K562 (cell line): ENCODE results near the gene NCKAP1. TPM values are rescaled to one million over a fixed set of nuclear protein-coding genes. Genes with fewer than 3 reads are reported as not detected.

ENCODE experiments used
- ATAC-seq: fragments of 200-7000 bp; cut with Tn5 transposase; 3 replicates; pipeline ENCODE4 v1.9.1; 2020; ENCODE audit warnings: moderate library complexity
- BruUV-seq: library from RNA; stranded (reverse); fragments of 400-500 nt; replicated peaks from 2 replicates; lab custom pipeline; 2021; lab: Mats Ljungman, UMichigan
- CTCF ChIA-PET: fragments of 300-600 bp; formaldehyde crosslinking; extraction: SDS; loops from one replicate; lab custom pipeline; 2021; ENCODE audit warnings: low intra/inter-chr PET ratio; lab: Yijun Ruan, JAX
- POLR2A ChIA-PET: fragments of 300-600, 350-650 bp; sonication (Branson Sonifier 250); formaldehyde crosslinking; extraction: SDS; loops from one replicate; lab custom pipeline; 2021; ENCODE audit warnings: antibody characterized with exemption, inconsistent platforms; lab: Yijun Ruan, JAX
- DNase-seq, 4 experiments: peaks; one replicate each; pipeline versions ENCODE4 v3.0.0 to v3.0.0-alpha.2; 2011 to 2018; ENCODE audit warnings: low spot score in 3 of 4, mixed read lengths in 3 of 4; ENCODE audit errors: extremely low read depth in 1 of 4
- FAIRE-seq: peaks from 2 replicates; lab custom pipeline; 2011; peaks lifted over from hg19 to GRCh38; lab: Jason Lieb, UNC
- H2AFZ ChIP-seq: 2 replicates; pipeline ENCODE4 v1.6.0; 2011; ENCODE audit warnings: low read depth, low read length, control low read depth, inconsistent platforms
- H3K27ac ChIP-seq: fragments of 200-600 bp; 3 replicates; pipeline ENCODE4 v1.8.0; 2011; ENCODE audit warnings: low read depth, mild to moderate bottlenecking, control low read depth, inconsistent platforms, low read length, moderate library complexity, mixed read lengths; ENCODE audit errors: extremely low read depth
- H3K27me3 ChIP-seq, 2 experiments: fragments of 300-600 bp in 1 of 2; 2 replicates in 1 of 2; 3 replicates in 1 of 2; pipeline versions ENCODE4 v1.6.0 to v1.8.0; 2011; ENCODE audit warnings: inconsistent platforms in 2 of 2, low read length in 2 of 2, mild to moderate bottlenecking in 1 of 2, mixed read lengths in 1 of 2, moderate library complexity in 1 of 2; ENCODE audit not compliant: control insufficient read depth in 2 of 2, insufficient read depth in 2 of 2
- H3K36me3 ChIP-seq: fragments of 300-600 bp; 3 replicates; pipeline ENCODE4 v1.8.0; 2011; ENCODE audit warnings: mild to moderate bottlenecking, low read length, inconsistent platforms; ENCODE audit not compliant: control insufficient read depth, insufficient read depth
- H3K4me1 ChIP-seq, 2 experiments: fragments of 200-600 bp in 1 of 2; replicated peaks in 1 of 2; 2 replicates in 1 of 2; 3 replicates in 1 of 2; pipeline versions ENCODE4 v1.5.1 to v1.8.0; 2011; ENCODE audit warnings: inconsistent platforms in 2 of 2, low read length in 2 of 2, mild to moderate bottlenecking in 1 of 2, mixed read lengths in 1 of 2, moderate library complexity in 1 of 2; ENCODE audit not compliant: control insufficient read depth in 2 of 2, insufficient read depth in 2 of 2
- H3K4me2 ChIP-seq: 2 replicates; pipeline ENCODE4 v1.6.1; 2011; ENCODE audit warnings: low read length, control low read depth, inconsistent platforms, mixed read lengths; ENCODE audit not compliant: insufficient read depth
- H3K4me3 ChIP-seq: fragments of 200-600 bp; sonication (generic), shearing (Covaris generic); 2 replicates; pipeline ENCODE4 v1.5.1; 2016; ENCODE audit warnings: control low read depth, inconsistent platforms
- H3K79me2 ChIP-seq: fragments of 200-600 bp; 3 replicates; pipeline ENCODE4 v1.8.0; 2011; ENCODE audit warnings: low read length, inconsistent platforms; ENCODE audit not compliant: control insufficient read depth, insufficient read depth
- H3K9ac ChIP-seq, 2 experiments: 2 replicates each; pipeline versions ENCODE4 v1.6.0 to v1.6.1; 2011; ENCODE audit warnings: low read depth in 2 of 2, low read length in 2 of 2, control low read depth in 1 of 2, inconsistent platforms in 1 of 2, mild to moderate bottlenecking in 1 of 2, mixed read lengths in 1 of 2; ENCODE audit not compliant: insufficient read depth in 1 of 2
- H3K9me1 ChIP-seq: one replicate; pipeline ENCODE4 v1.6.0; 2011; ENCODE audit warnings: inconsistent platforms, mild to moderate bottlenecking, low read length, moderate library complexity; ENCODE audit not compliant: control insufficient read depth, insufficient read depth
- H3K9me3 ChIP-seq: replicated peaks from 2 replicates; pipeline ENCODE4 v1.5.1; 2011; ENCODE audit warnings: low read depth, low read length, inconsistent platforms; ENCODE audit not compliant: control insufficient read depth, insufficient read depth
- H4K20me1 ChIP-seq: replicated peaks from 2 replicates; pipeline ENCODE4 v1.6.1; 2011; ENCODE audit warnings: low read length, inconsistent platforms, mixed read lengths; ENCODE audit not compliant: control insufficient read depth, insufficient read depth
- ADNP ChIP-seq: fragments of 200-800 bp; sonication (Bioruptor generic); IDR thresholded peaks from 2 replicates; pipeline ENCODE4 v1.6.1; 2016; ENCODE audit warnings: missing genetic modification characterization, missing compliant biosample characterization
- E2F6 ChIP-seq, 2 experiments: IDR thresholded peaks; 2 replicates each; pipeline ENCODE4 v1.6.1; 2011; ENCODE audit warnings: borderline replicate concordance in 1 of 2, control low read depth in 1 of 2, low read depth in 1 of 2, low read length in 1 of 2, mild to moderate bottlenecking in 1 of 2, mixed read lengths in 1 of 2, moderate library complexity in 1 of 2; ENCODE audit not compliant: insufficient read depth in 1 of 2, insufficient read length in 1 of 2, poor library complexity in 1 of 2, severe bottlenecking in 1 of 2; ENCODE audit errors: extremely low read depth in 1 of 2
- KHSRP ChIP-seq: fragments of 450-650 bp; IDR thresholded peaks from 2 replicates; pipeline ENCODE4 v1.6.1; 2017
- ZKSCAN1 ChIP-seq: fragments of 150-350 bp; IDR thresholded peaks from 2 replicates; pipeline ENCODE4 v1.6.1; 2016; ENCODE audit warnings: low read depth, low read length
- ZNF740 ChIP-seq, 3 experiments: fragments of 200-800 bp in 1 of 3; sonication (Bioruptor generic) in 1 of 3; sonication (generic) in 1 of 3; formaldehyde crosslinking in 1 of 3; IDR thresholded peaks; 2 replicates each; pipeline versions ENCODE4 v1.6.1 to v1.8.0; 2016 to 2022; ENCODE audit warnings: mild to moderate bottlenecking in 2 of 3, missing compliant biosample characterization in 2 of 3, missing genetic modification characterization in 2 of 3, missing genetic modification reagents in 1 of 3
- ZNF77 ChIP-seq: fragments of 250-450 bp; sonication (Bioruptor Pico); IDR thresholded peaks from 2 replicates; pipeline ENCODE4 v1.5.0; 2020
- WGBS: fragments of 100-300 bp; shearing (Covaris generic); methylation state at CpG from one replicate; pipeline ENCODE4 v1.1.6; 2016; ENCODE audit warnings: low coverage, mixed read lengths; ENCODE audit not compliant: insufficient coverage; ENCODE audit errors: missing lambda C conversion rate; 5-methylcytosine and 5-hydroxymethylcytosine counted together
- in situ Hi-C: fragments of 300-500 bp; cut with MboI; formaldehyde crosslinking; loops from 4 replicates; pipeline ENCODE4 v1.15.0; 2018; ENCODE audit warnings: inconsistent platforms, mixed read lengths
- intact Hi-C: fragments of 100-400 bp; cut with micrococcal nuclease; formaldehyde crosslinking; loops from 2 replicates; pipeline ENCODE4 v1.14.2; 2022
- polyA plus RNA-seq, 8 experiments: library from polyadenylated mRNA; depleted of rRNA in 4 of 8; stranded (reverse) in 5 of 8; unstranded in 3 of 8; fragments of >200 nt; fragmentation: Nextera tagmentation in 2 of 8; fragmentation: Illumina TruSeq in 1 of 8; extraction: Ambion mirVana in 2 of 8; extraction: Trizol in 1 of 8; gene quantifications; 2 replicates each; pipeline versions ENCODE4 v1.2.1 to v1.2.3, GENCODE V29; 2011 to 2014; ENCODE audit warnings: inconsistent platforms in 1 of 8, missing spikeins in 1 of 8
- total RNA-seq, 7 experiments: library from RNA; depleted of rRNA in 6 of 7; stranded (reverse); fragments of >200 nt in 6 of 7; fragmentation: Illumina TruSeq in 2 of 7; extraction: Trizol in 2 of 7; gene quantifications; 2 replicates each; pipeline versions ENCODE4 v1.2.1 to v1.2.3, GENCODE V29; 2011 to 2021; ENCODE audit warnings: low replicate concordance in 1 of 7

NCKAP1 gene
- total and polyA plus RNA-seq, 9 of the 15 experiments (the other 6 are each of a cell fraction or from before 2014, with no cell fraction given) = 34.0 to 153 (median 88.7) TPM

GRCh38 chr2:182862091-182862490, 176.2 kb downstream of the NCKAP1 start:
- H2AFZ ChIP-seq = no peak overlapping the region
- BruUV-seq = no TSS peak
- WGBS = 2% methylated on average over 5 of the region's 5 CpGs

More at GRCh38 chr2:182862091-182862490, 176.2 kb downstream of the NCKAP1 start:
- H3K36me3 ChIP-seq = no peaks in the 10 kb centered on the region
- no peak overlapping the region for H3K9ac ChIP-seq
- TF ChIP-seq ADNP (tag) = no peak
- TF ChIP-seq E2F6 (IDR thresholded peaks at IDR 0.05; ENCODE audit: borderline replicate concordance in 1 of 2, extremely low read depth in 1 of 2, insufficient read depth in 1 of 2, insufficient read length in 1 of 2, low read depth in 1 of 2, low read length in 1 of 2, poor library complexity in 1 of 2, severe bottlenecking in 1 of 2) = no peak
- no peak for TF ChIP-seq ZNF740 (CRISPR knock-in tag; IDR thresholded peaks at IDR 0.05)
- TF ChIP-seq ZNF740 (tag; IDR thresholded peaks at IDR 0.05) = no peak
- no peak for TF ChIP-seq ZNF77
- no peak for TF ChIP-seq ZKSCAN1
- no peak for TF ChIP-seq KHSRP
- FAIRE-seq = no peak
- intact Hi-C loops (loop anchor here (10.0 kb wide), 1 partner anchor 677 kb away; no protein-coding TSS in a partner anchor), in situ Hi-C loops (no loop called here)
- peaks cover 26 to 29% of the 10 kb centered on the region in 2 experiments for H3K27me3 ChIP-seq
- ChIA-PET CTCF (no interaction called here), POLR2A (interaction anchor here (0.7 kb wide), 1 partner anchor 9 kb away, joined by 4 read pairs; no protein-coding TSS in a partner anchor)
- H3K4me3 ChIP-seq = no peak overlapping the region
- ATAC-seq = no peak
- no peaks in the 10 kb centered on the region for H3K9me1 ChIP-seq
- H3K79me2 ChIP-seq = no peaks in the 10 kb centered on the region
- no peak overlapping the region for H3K27ac ChIP-seq
- H3K9me3 ChIP-seq = no peaks in the 10 kb centered on the region
- no peaks in the 10 kb centered on the region; the same call in 1 of the 2 replicates for H4K20me1 ChIP-seq
- peaks cover 0 to 12% of the 10 kb centered on the region in 2 experiments; a peak in 1 of 5 replicates for H3K4me1 ChIP-seq
- H3K4me2 ChIP-seq = no peak overlapping the region
- DNase-seq = no peak
